Measurements from ENCODE around the gene GRM8.

GRM8 gene

DNA sequence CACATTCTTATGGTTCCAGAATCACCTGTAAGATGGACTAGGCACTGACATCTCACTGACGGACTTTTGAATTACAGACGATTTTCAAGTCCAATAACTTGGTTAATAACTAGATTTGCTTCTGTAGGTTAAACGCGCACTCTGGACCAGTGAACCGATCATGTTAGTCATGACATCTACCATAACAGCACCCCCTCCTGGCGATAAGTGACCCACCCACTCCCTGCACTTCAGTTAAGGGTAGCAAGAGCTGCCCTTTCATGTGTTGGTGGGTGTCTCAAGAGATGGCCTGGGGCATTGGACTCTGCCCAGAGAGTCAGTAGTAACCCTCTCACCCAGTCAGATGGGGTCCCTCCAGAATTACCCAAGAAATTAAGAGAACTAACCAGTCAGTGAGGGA is 12.9 kb downstream of the GRM8 start:
- DNase-seq (ENCODE audit: low read depth in 2 of 2): no peak
- TF ChIP-seq, protein P1, sequence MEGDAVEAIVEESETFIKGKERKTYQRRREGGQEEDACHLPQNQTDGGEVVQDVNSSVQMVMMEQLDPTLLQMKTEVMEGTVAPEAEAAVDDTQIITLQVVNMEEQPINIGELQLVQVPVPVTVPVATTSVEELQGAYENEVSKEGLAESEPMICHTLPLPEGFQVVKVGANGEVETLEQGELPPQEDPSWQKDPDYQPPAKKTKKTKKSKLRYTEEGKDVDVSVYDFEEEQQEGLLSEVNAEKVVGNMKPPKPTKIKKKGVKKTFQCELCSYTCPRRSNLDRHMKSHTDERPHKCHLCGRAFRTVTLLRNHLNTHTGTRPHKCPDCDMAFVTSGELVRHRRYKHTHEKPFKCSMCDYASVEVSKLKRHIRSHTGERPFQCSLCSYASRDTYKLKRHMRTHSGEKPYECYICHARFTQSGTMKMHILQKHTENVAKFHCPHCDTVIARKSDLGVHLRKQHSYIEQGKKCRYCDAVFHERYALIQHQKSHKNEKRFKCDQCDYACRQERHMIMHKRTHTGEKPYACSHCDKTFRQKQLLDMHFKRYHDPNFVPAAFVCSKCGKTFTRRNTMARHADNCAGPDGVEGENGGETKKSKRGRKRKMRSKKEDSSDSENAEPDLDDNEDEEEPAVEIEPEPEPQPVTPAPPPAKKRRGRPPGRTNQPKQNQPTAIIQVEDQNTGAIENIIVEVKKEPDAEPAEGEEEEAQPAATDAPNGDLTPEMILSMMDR (IDR thresholded peaks at IDR 0.05; ENCODE audit: low read depth, low read length): no peak
- no peak overlapping the region for H3K4me3 ChIP-seq (replicated peaks in 1 of 2; ENCODE audit: low read depth in 2 of 2, low read length in 2 of 2)

GRCh38 chr7:127233630-127234029 is 19.1 kb downstream of the GRM8 start:
- TF ChIP-seq, protein P1 (IDR thresholded peaks at IDR 0.05; ENCODE audit: low read depth, low read length): no peak
- no peak overlapping the region for H3K4me3 ChIP-seq (replicated peaks in 1 of 2; ENCODE audit: low read depth in 2 of 2, low read length in 2 of 2)
- no peak for DNase-seq (ENCODE audit: low read depth in 2 of 2)

DNA sequence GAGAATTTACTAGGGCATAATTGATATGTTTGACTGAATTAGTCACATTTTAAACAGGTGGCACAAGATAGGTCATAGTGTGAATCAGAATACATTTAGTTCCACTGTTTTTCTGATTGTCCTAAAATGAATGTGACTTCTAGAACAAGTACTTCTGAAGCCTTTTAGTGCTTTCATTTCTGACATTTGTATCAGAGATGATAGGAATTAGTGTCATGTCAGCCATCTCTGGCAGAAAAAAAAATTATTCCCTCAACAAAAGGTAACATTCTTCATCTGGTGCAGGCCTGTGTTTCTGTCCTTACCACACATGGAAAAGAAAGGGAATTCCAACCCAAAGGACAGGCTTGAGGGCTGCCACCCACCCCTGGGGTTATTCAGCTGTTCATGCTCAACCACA is 21.3 kb downstream of the GRM8 start:
- no peak for DNase-seq (ENCODE audit: low read depth in 2 of 2)
- TF ChIP-seq, protein P1 (IDR thresholded peaks at IDR 0.05; ENCODE audit: low read depth, low read length): no peak
- no peak overlapping the region for H3K4me3 ChIP-seq (replicated peaks in 1 of 2; ENCODE audit: low read depth in 2 of 2, low read length in 2 of 2)

- no peak overlapping the region for H3K4me3 ChIP-seq (replicated peaks in 1 of 2; ENCODE audit: low read depth in 2 of 2, low read length in 2 of 2)
- TF ChIP-seq, protein P1 (IDR thresholded peaks at IDR 0.05; ENCODE audit: low read depth, low read length): no peak
- no peak for DNase-seq (ENCODE audit: low read depth in 2 of 2)
These were observed 22.4 kb downstream of the GRM8 start for GRCh38 chr7:127230192-127230925.

- no peak overlapping the region for H3K4me3 ChIP-seq (replicated peaks in 1 of 2; ENCODE audit: low read depth in 2 of 2, low read length in 2 of 2)
- TF ChIP-seq, protein P1 (IDR thresholded peaks at IDR 0.05; ENCODE audit: low read depth, low read length): no peak
- no peak for DNase-seq (ENCODE audit: low read depth in 2 of 2)
These were observed 25.9 kb downstream of the GRM8 start for GRCh38 chr7:127226685-127227374.

- H3K4me3 ChIP-seq (replicated peaks in 1 of 2; ENCODE audit: low read depth in 2 of 2, low read length in 2 of 2): no peak overlapping the region
- DNase-seq (ENCODE audit: low read depth in 2 of 2): no peak
- TF ChIP-seq, protein P1 (IDR thresholded peaks at IDR 0.05; ENCODE audit: low read depth, low read length): no peak
These were observed 31.0 kb downstream of the GRM8 start for GRCh38 chr7:127221731-127222130.

Measured in cardiac fibroblast (primary cell).